Neuronal stem cell (in vitro differentiated cells): ENCODE results near the gene C19orf81.
A peak's percentile ranks its signal among the peaks of the same experiment; 100 is the strongest.

ENCODE experiments used
- DNase-seq: peaks from one replicate; pipeline ENCODE4 v3.0.0-alpha.2; 2013; ENCODE audit warnings: low spot score
- H2AFZ ChIP-seq: one replicate; pipeline ENCODE4 v1.6.1; 2013; ENCODE audit warnings: mild to moderate bottlenecking, low read length, inconsistent platforms
- H2AK5ac ChIP-seq: 2 replicates; pipeline ENCODE4 v1.6.1; 2013; ENCODE audit warnings: low read depth, mild to moderate bottlenecking, inconsistent platforms, low read length, moderate library complexity, mixed read lengths
- H2BK120ac ChIP-seq: 2 replicates; pipeline ENCODE4 v1.6.1; 2013; ENCODE audit warnings: low read depth, mild to moderate bottlenecking, inconsistent platforms, low read length, moderate library complexity, mixed read lengths
- H2BK12ac ChIP-seq: one replicate; pipeline ENCODE4 v1.6.1; 2013; ENCODE audit warnings: low read length, inconsistent platforms
- H2BK15ac ChIP-seq: 2 replicates; pipeline ENCODE4 v1.6.1; 2013; ENCODE audit warnings: mild to moderate bottlenecking, low read length, inconsistent platforms, mixed read lengths
- H2BK5ac ChIP-seq: one replicate; pipeline ENCODE4 v1.6.1; 2013; ENCODE audit warnings: inconsistent platforms, mild to moderate bottlenecking, low read length, moderate library complexity
- H3K14ac ChIP-seq: one replicate; pipeline ENCODE4 v1.6.1; 2013; ENCODE audit warnings: low read length, inconsistent platforms
- H3K18ac ChIP-seq: 2 replicates; pipeline ENCODE4 v1.6.1; 2013; ENCODE audit warnings: low read length, inconsistent platforms
- H3K23ac ChIP-seq: 2 replicates; pipeline ENCODE4 v1.6.1; 2013; ENCODE audit warnings: low read depth, mild to moderate bottlenecking, mixed read lengths, low read length, inconsistent platforms; ENCODE audit not compliant: poor library complexity
- H3K27ac ChIP-seq: replicated peaks from 3 replicates; pipeline ENCODE4 v1.5.1; 2013; ENCODE audit warnings: low read length, inconsistent platforms
- H3K27me3 ChIP-seq, 3 experiments: 2 replicates each; pipeline ENCODE4 v1.6.1; 2013; ENCODE audit warnings: low read length in 3 of 3, mild to moderate bottlenecking in 2 of 3, inconsistent platforms in 1 of 3, low read depth in 1 of 3, mixed read lengths in 1 of 3, moderate library complexity in 1 of 3; ENCODE audit not compliant: control insufficient read depth in 3 of 3, insufficient read depth in 3 of 3
- H3K36me3 ChIP-seq, 2 donors: replicated peaks in 1 of 2; 2 replicates each; pipeline ENCODE4 v1.6.1; 2013; ENCODE audit warnings: low read length in 2 of 2; ENCODE audit not compliant: control insufficient read depth in 2 of 2, insufficient read depth in 2 of 2
- H3K4ac ChIP-seq: 2 replicates; pipeline ENCODE4 v1.6.1; 2013; ENCODE audit warnings: inconsistent platforms, mild to moderate bottlenecking, low read length, moderate library complexity
- H3K4me1 ChIP-seq, 2 donors: 1 replicate in 1 of 2; 2 replicates in 1 of 2; pipeline ENCODE4 v1.6.1; 2013; ENCODE audit warnings: low read length in 2 of 2, low read depth in 1 of 2; ENCODE audit not compliant: control insufficient read depth in 2 of 2, insufficient read depth in 1 of 2
- H3K4me2 ChIP-seq: one replicate; pipeline ENCODE4 v1.6.1; 2013; ENCODE audit warnings: mild to moderate bottlenecking, low read length, inconsistent platforms; ENCODE audit not compliant: insufficient read depth, poor library complexity, severe bottlenecking
- H3K4me3 ChIP-seq, 2 donors: 2 replicates each; pipeline ENCODE4 v1.5.1; 2013; ENCODE audit warnings: low read length in 2 of 2, mild to moderate bottlenecking in 2 of 2, inconsistent platforms in 1 of 2, moderate library complexity in 1 of 2
- H3K79me1 ChIP-seq: one replicate; pipeline ENCODE4 v1.6.1; 2013; ENCODE audit warnings: low read depth, mild to moderate bottlenecking, inconsistent platforms, low read length, moderate library complexity
- H3K9ac ChIP-seq: one replicate; pipeline ENCODE4 v1.6.1; 2013; ENCODE audit warnings: mild to moderate bottlenecking, low read depth, low read length, inconsistent platforms; ENCODE audit not compliant: poor library complexity
- H3K9me3 ChIP-seq, 2 donors: replicated peaks in 1 of 2; 2 replicates each; pipeline versions ENCODE3 to v1.6.1; 2013; ENCODE audit warnings: low read length in 2 of 2, mild to moderate bottlenecking in 2 of 2, inconsistent platforms in 1 of 2, low read depth in 1 of 2, mixed read lengths in 1 of 2, moderate library complexity in 1 of 2; ENCODE audit not compliant: control insufficient read depth in 2 of 2, insufficient read depth in 1 of 2
- H4K8ac ChIP-seq: one replicate; pipeline ENCODE4 v1.6.1; 2013; ENCODE audit warnings: low read depth, mild to moderate bottlenecking, inconsistent platforms, low read length, moderate library complexity
- H4K91ac ChIP-seq: one replicate; pipeline ENCODE4 v1.6.1; 2013; ENCODE audit warnings: low read length, low read depth, mild to moderate bottlenecking, inconsistent platforms; ENCODE audit not compliant: poor library complexity
- WGBS, 2 donors: extraction: QIAGEN DNeasy Blood & Tissue Kit; methylation state at CpG; one replicate each; pipeline ENCODE4 v1.1.7; 2013; ENCODE audit warnings: missing lambda C conversion rate in 2 of 2, mixed read lengths in 1 of 2; ENCODE audit not compliant: insufficient read length in 2 of 2, insufficient replicate concordance in 1 of 2; ENCODE audit errors: extremely low coverage in 2 of 2; 5-methylcytosine and 5-hydroxymethylcytosine counted together

C19orf81 gene

DNA sequence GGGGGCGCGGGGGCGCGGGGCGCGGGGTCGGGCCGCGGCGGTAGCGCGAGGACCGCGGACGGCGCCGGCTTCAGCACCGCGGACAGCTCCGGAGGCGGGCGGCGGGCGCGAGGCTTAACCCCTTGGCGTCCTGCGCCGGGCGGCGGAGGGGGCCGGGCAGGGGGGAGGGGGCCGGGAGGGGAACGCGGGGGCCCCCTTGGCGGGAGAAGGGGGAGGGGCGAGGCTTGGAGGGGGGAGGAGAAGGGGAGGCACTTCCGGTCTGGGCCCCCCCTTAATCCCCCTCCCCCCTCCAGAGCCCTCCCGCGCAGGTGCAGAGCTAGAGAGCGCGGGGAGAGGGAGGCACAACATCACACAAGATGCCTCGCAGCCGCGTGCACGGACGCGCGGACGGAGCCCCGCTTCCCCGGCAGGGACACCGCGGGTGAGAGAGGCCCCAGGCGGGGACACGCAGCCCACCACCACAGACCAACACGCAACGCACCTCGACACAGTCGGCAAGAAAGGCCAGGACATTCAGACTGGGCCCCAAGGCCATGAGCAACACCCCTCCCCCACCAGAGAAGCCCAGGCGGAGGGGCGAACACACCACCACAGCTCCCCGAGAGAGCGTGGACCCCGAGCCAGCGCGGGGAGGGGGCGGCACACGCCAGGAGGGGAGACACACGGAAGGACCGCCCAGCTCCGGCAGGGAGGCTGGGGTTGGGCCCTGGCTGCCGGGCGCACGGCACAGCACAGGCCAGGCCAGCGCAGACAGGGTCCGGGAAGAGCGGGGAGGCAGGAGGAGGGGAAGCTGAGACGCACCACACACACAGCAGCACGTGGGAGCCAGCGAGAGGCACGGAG is 46.2 kb downstream of the C19orf81 start:
- H3K18ac ChIP-seq: peak overlapping the region; percentile 81
- peaks cover 0 to 45% (median 13%) of the 10 kb centered on the region in 3 experiments for H3K27me3 ChIP-seq
- peaks cover 2% of the 10 kb centered on the region for H3K79me1 ChIP-seq
- no peak overlapping the region for H3K4ac ChIP-seq
- H3K14ac ChIP-seq: peak overlapping the region; percentile 47
- H2BK5ac ChIP-seq: no peak overlapping the region
- H3K36me3 ChIP-seq: no peaks in the 10 kb centered on the region
- H2AFZ ChIP-seq: peak overlapping the region; percentile 55
- H4K8ac ChIP-seq: no peak overlapping the region
- H4K91ac ChIP-seq: no peak overlapping the region
- H3K4me2 ChIP-seq: peak overlapping the region; percentile 48
- H3K9me3 ChIP-seq: no peaks in the 10 kb centered on the region
- no peak overlapping the region for H2BK12ac ChIP-seq
- peaks cover 24 to 25% of the 10 kb centered on the region in 2 donors for H3K4me1 ChIP-seq
- H3K27ac ChIP-seq: no peak overlapping the region
- H2AK5ac ChIP-seq: no peak overlapping the region
- H3K4me3 ChIP-seq: peak overlapping the region; percentile 41 to 44
- WGBS, 2 donors: no CpG with 5 or more reads among the region's 81 CpGs
- DNase-seq: peak; percentile 56
- H2BK120ac ChIP-seq: peak overlapping the region; percentile 81
- peak overlapping the region; percentile 53 for H3K9ac ChIP-seq
- H2BK15ac ChIP-seq: peak overlapping the region; percentile 27
- H3K23ac ChIP-seq: peak overlapping the region; percentile 60

DNA sequence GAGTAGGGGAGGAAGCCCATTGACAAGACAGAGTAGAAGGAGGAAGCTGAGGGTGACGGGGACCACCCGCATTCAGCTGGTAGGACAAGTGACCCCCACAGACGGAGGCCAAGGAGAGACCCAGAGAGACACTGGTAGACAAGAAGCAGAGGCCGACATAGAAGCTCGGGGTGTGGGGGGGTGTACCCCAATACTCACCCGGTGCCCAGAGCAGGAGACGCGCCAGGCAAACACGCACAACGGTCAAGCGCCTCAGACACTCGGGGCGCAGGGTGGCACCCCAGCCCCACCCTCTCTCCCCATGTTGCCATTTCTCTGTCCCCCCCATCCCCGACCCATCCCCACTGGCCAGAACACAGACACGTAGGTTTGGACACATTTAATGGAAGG is 46.8 kb downstream of the C19orf81 start:
- Histone ChIP-seq H3K4me1 (peaks cover 24 to 25% of the 10 kb centered on the region in 2 donors), H3K4me3 (peak overlapping the region; percentile 41 to 44), H3K27ac (no peak overlapping the region), H2BK15ac (peak overlapping the region; percentile 27), H3K23ac (peak overlapping the region; percentile 60), H2BK5ac (no peak overlapping the region), H3K4me2 (peak overlapping the region; percentile 48), H3K9me3 (no peaks in the 10 kb centered on the region), H2BK12ac (no peak overlapping the region), H2BK120ac (peak overlapping the region; percentile 81), H3K9ac (peak overlapping the region; percentile 53), H3K27me3 (peaks cover 0 to 43% (median 13%) of the 10 kb centered on the region in 3 experiments), H3K36me3 (no peaks in the 10 kb centered on the region), H3K14ac (peak overlapping the region; percentile 47), H3K79me1 (peaks cover 2% of the 10 kb centered on the region), H4K8ac (no peak overlapping the region), H2AFZ (no peak overlapping the region), H3K18ac (peak overlapping the region; percentile 81), H3K4ac (no peak overlapping the region), H4K91ac (no peak overlapping the region), H2AK5ac (no peak overlapping the region)
- no CpG with 5 or more reads among the region's 15 CpGs for WGBS, 2 donors
- DNase-seq: no peak

DNA sequence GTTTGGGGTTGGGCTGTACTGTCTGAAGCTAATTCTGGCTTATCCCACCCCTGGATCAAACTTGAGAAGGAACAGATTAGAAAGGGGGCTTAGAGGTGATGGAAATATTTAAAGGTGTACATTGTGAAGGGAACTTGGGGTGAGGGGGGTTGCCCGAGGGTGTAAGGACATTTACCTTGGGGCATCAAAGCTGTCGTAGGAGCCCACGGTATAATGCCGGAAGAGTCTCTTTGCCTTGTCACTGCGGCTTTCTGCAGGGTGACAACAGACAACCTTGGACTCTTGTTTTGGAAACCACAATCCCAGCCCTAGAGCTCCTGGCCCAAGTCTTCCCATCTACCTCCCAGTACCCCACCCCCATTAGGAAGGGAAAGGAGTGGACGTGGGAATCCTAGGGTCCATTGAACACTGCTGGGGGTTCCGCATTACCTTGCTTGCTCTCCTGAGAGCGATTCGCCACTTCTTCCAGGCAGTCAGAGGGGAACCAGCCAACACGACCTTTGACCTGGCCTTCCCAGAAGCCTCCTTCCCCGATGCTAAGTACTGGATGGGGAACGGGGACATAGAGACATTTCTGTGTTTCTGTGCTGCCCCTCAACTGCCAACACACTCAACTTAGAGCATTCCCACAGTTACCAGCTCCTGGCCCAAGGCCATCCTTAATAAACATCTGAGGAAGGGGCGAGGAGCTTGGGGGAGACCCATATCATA is 48.3 kb downstream of the C19orf81 start:
- Histone ChIP-seq H3K18ac (no peak overlapping the region), H3K23ac (no peak overlapping the region), H3K27me3 (peaks cover 0 to 36% (median 13%) of the 10 kb centered on the region in 3 experiments), H3K79me1 (peaks cover 2% of the 10 kb centered on the region), H3K4ac (no peak overlapping the region), H3K9ac (no peak overlapping the region), H3K36me3 (no peaks in the 10 kb centered on the region), H3K14ac (no peak overlapping the region), H3K9me3 (peaks cover 0 to 2% of the 10 kb centered on the region in 2 donors), H2BK120ac (no peak overlapping the region), H2BK12ac (no peak overlapping the region), H3K27ac (no peak overlapping the region), H4K91ac (no peak overlapping the region), H3K4me1 (peaks cover 22 to 24% of the 10 kb centered on the region in 2 donors), H3K4me3 (no peak overlapping the region), H3K4me2 (no peak overlapping the region), H4K8ac (no peak overlapping the region), H2BK15ac (no peak overlapping the region), H2AFZ (no peak overlapping the region), H2AK5ac (no peak overlapping the region), H2BK5ac (no peak overlapping the region)
- no CpG with 5 or more reads among the region's 13 CpGs for WGBS, 2 donors
- DNase-seq: no peak
